Gastroesophageal sphincter (tissue), 4 donors: ENCODE data around the gene CBLL2. TPM values are rescaled to one million over a fixed set of nuclear protein-coding genes. Genes with fewer than 3 reads are reported as not detected.
"Not testable (repeated sequence)": the region's sequence is repeated elsewhere in the genome, so short reads cannot be mapped to it uniquely, and the experiment has no call there.

Source experiments
- ATAC-seq: fragments of 150-250 bp; one replicate; pipeline ENCODE4 v1.9.1; 2016; ENCODE audit warnings: mild to moderate bottlenecking, moderate library complexity
- H3K27ac ChIP-seq, 4 donors: fragments of 200-600 bp; sonication (generic) in 3 of 4; 1 replicate in 3 of 4; 2 replicates in 1 of 4; pipeline ENCODE4 v1.5.1; 2016 to 2019
- H3K27me3 ChIP-seq: fragments of 200-600 bp; sonication (generic); one replicate; pipeline ENCODE4 v1.5.1; 2019
- H3K36me3 ChIP-seq, 2 donors: fragments of 200-600 bp; sonication (generic); one replicate each; pipeline ENCODE4 v1.5.1; 2019; ENCODE audit warnings: control low read depth in 1 of 2
- H3K4me1 ChIP-seq, 3 donors: fragments of 200-600 bp; sonication (generic); 1 replicate in 2 of 3; 2 replicates in 1 of 3; pipeline ENCODE4 v1.5.1; 2016 to 2019; ENCODE audit warnings: control low read depth in 2 of 3
- H3K4me3 ChIP-seq, 2 donors: fragments of 200-600 bp; sonication (generic); one replicate each; pipeline ENCODE4 v1.5.1; 2019; ENCODE audit warnings: mild to moderate bottlenecking in 1 of 2, moderate library complexity in 1 of 2
- H3K9me3 ChIP-seq, 3 donors: fragments of 200-600 bp; sonication (generic); one replicate each; pipeline ENCODE4 v1.5.1; 2017 to 2019; ENCODE audit warnings: control low read depth in 2 of 3
- EP300 ChIP-seq: sonication (generic); formaldehyde crosslinking; IDR thresholded peaks from one replicate; pipeline ENCODE4 v1.6.1; 2017; ENCODE audit warnings: antibody characterized with exemption, mild to moderate bottlenecking
- POLR2A ChIP-seq, 2 donors: fragments of 450-650 bp; IDR thresholded peaks; one replicate each; pipeline ENCODE4 v1.6.1; 2017; ENCODE audit warnings: antibody characterized with exemption in 2 of 2, mild to moderate bottlenecking in 2 of 2, moderate library complexity in 1 of 2
- POLR2AphosphoS5 ChIP-seq: sonication (generic); formaldehyde crosslinking; IDR thresholded peaks from one replicate; pipeline ENCODE4 v1.6.1; 2017; ENCODE audit warnings: antibody characterized with exemption
- WGBS, 2 donors: methylation state at CpG; one replicate each; pipeline ENCODE4 v1.1.5; 2018; ENCODE audit warnings: low coverage in 1 of 2; 5-methylcytosine and 5-hydroxymethylcytosine counted together
- total RNA-seq, 4 donors: library from RNA; depleted of rRNA; stranded (reverse); fragments of >200 nt; gene quantifications; one replicate each; pipeline ENCODE4 v1.1.0, GENCODE V29; 2016
- TF ChIP-seq, protein P1 (sequence below), 4 experiments: fragments of 200-600 bp in 2 of 4; fragments of 450-650 bp in 2 of 4; sonication (generic) in 1 of 4; IDR thresholded peaks; one replicate each; pipeline ENCODE4 v1.5.1; 2017 to 2019; ENCODE audit warnings: antibody characterized with exemption in 4 of 4, mild to moderate bottlenecking in 2 of 4, moderate library complexity in 2 of 4

CBLL2 gene
- total RNA-seq, 4 donors from 2014 or later: 0.39 TPM; not detected in 3

DNA sequence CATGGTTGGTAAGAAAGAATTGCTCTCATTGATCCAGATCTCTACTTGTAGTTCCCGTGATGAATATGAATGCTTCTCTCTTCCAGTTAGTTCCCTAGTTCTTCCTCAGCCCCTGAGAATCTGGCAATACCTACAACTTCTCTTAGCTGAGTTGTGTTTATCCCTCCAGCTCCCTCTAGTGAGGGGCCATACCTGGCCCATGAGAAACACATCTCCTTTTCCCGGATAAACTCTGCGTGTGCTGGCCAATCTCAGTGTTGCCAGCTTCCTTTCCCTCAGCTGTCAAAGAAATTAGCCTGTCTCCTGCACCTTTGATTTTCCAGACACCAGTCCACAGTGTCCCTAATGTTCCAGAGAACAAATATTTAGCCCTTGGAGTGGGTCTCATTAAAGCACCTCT lies 5.7 kb downstream of the CBLL2 start:
- Histone ChIP-seq H3K27ac (no peak overlapping the region), H3K4me3 (no peak overlapping the region), H3K27me3 (no peaks in the 10 kb centered on the region), H3K36me3 (no peaks in the 10 kb centered on the region), H3K4me1 (no peaks in the 10 kb centered on the region), H3K9me3 (no peaks in the 10 kb centered on the region)
- 100% methylated on average over 1 of the region's 3 CpGs; no CpG with 5 or more reads in 1 of the 2 donors for WGBS, 2 donors
- no peak for TF ChIP-seq POLR2AphosphoS5
- no peak for ATAC-seq

DNA sequence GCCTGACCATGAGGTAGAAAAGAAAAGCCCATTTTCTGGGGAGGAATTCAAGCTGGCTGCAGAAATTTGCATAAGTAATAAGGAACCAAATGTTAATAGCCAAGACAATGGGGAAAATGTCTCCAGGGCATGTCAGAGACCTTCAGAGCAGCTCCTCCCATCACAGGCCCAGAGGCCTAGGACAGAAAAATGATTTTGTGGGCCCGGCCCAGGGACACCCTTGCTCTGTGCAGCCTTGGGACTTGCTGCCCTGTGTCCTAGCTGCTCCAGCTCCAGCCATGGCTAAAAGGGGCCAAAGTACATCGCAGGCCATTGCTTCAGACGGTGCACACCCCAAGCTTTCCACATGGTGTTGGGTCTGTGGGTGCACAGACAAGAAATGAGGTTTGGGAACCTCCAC lies 16.5 kb downstream of the CBLL2 start:
- not testable (repeated sequence) for H3K27me3 ChIP-seq, H3K9me3 ChIP-seq, H3K4me1 ChIP-seq, ATAC-seq, H3K27ac ChIP-seq, H3K36me3 ChIP-seq, H3K4me3 ChIP-seq
- no CpG with 5 or more reads among the region's 3 CpGs for WGBS, 2 donors

DNA sequence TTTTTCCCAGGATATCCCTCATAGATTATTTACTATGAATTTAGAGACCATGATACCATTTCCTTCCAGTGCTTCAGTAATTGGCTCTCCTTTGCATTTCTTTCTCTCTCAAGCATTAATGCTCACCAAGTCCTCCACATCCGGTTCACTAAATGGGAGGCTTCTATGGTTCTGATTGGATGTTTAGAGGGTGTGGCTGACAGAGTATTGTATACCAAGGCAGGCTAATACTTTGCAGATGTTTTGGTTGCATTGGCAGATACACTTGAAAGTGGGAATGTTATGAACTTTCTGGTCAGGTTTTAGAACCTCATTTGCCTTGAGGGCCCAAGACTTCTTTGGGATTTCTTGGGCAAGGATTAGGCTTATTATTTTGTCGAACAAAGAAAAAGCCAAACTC lies 24.2 kb downstream of the CBLL2 start:
- TF ChIP-seq POLR2A (IDR thresholded peaks at IDR 0.05) (no peak), EP300 (no peak), POLR2AphosphoS5 (no peak)
- TF ChIP-seq, protein P1, sequence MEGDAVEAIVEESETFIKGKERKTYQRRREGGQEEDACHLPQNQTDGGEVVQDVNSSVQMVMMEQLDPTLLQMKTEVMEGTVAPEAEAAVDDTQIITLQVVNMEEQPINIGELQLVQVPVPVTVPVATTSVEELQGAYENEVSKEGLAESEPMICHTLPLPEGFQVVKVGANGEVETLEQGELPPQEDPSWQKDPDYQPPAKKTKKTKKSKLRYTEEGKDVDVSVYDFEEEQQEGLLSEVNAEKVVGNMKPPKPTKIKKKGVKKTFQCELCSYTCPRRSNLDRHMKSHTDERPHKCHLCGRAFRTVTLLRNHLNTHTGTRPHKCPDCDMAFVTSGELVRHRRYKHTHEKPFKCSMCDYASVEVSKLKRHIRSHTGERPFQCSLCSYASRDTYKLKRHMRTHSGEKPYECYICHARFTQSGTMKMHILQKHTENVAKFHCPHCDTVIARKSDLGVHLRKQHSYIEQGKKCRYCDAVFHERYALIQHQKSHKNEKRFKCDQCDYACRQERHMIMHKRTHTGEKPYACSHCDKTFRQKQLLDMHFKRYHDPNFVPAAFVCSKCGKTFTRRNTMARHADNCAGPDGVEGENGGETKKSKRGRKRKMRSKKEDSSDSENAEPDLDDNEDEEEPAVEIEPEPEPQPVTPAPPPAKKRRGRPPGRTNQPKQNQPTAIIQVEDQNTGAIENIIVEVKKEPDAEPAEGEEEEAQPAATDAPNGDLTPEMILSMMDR (IDR thresholded peaks at IDR 0.05): no peak
- no peaks in the 10 kb centered on the region for H3K9me3 ChIP-seq
- H3K27ac ChIP-seq: no peak overlapping the region
- 100% methylated on average over 1 of the region's 2 CpGs; no CpG with 5 or more reads in 1 of the 2 donors for WGBS, 2 donors
- H3K36me3 ChIP-seq: no peaks in the 10 kb centered on the region
- peaks cover 0 to 5% (median 0%) of the 10 kb centered on the region in 3 donors for H3K4me1 ChIP-seq
- H3K4me3 ChIP-seq: no peak overlapping the region
- no peak for ATAC-seq
- no peaks in the 10 kb centered on the region for H3K27me3 ChIP-seq

DNA sequence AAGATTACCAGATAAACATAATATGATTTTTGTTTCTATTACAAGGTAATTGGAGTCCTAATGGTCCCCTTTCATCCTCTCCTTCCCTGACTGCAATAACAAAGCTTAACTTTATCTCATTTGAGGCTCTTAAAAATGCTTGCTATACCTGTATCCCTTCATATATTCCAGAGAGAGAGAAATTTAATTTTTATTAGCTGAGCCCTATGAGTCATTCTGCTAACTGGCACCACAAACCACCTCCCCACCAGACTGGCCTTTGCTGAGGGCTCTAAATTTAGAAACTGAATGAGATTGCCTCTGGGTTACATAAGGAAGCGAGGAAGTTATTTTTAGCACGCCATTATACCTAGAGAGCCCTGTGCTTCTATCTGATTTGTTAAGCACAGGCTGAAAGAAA lies 27.4 kb downstream of the CBLL2 start:
- no peaks in the 10 kb centered on the region for H3K27me3 ChIP-seq
- H3K36me3 ChIP-seq: no peaks in the 10 kb centered on the region
- TF ChIP-seq, protein P1 (IDR thresholded peaks at IDR 0.05): no peak
- TF ChIP-seq POLR2A (IDR thresholded peaks at IDR 0.05): no peak
- no peak for TF ChIP-seq EP300
- peak; percentile 58 for ATAC-seq
- peak overlapping the region in 1 of 4 donors; percentile 23 for H3K27ac ChIP-seq
- WGBS, 2 donors: 13% methylated on average over 2 of the region's 2 CpGs; no CpG with 5 or more reads in 1 of the 2 donors
- peaks cover 0 to 5% (median 0%) of the 10 kb centered on the region in 3 donors for H3K4me1 ChIP-seq
- H3K4me3 ChIP-seq: no peak overlapping the region
- no peaks in the 10 kb centered on the region for H3K9me3 ChIP-seq

DNA sequence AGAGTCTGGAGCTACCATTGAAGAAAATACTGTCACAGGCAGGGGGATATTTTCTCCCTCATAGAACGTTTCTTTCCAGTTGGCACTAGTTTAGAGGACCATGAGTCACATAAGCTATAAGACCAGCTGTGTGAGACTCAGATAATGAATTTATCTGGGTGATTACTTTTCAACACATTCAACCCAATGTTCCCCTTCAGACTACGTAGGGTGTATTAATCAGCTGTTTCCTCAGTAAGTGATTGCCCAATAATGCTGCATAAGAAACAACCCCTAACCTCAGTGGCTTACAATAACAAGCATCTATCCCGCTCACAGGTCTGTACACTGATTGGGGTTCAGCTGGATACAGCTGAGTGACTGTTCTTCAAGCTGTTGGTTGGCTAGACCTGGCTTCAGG lies 38.1 kb downstream of the CBLL2 start:
- no peak for TF ChIP-seq EP300
- TF ChIP-seq, protein P1 (IDR thresholded peaks at IDR 0.05): no peak
- TF ChIP-seq POLR2A (IDR thresholded peaks at IDR 0.05): no peak
- TF ChIP-seq POLR2AphosphoS5: no peak
- WGBS, 2 donors: 17 to 78% methylated on average over 1 to 2 of the region's 3 CpGs
- H3K4me3 ChIP-seq: no peak overlapping the region
- no peaks in the 10 kb centered on the region for H3K36me3 ChIP-seq
- H3K9me3 ChIP-seq: no peaks in the 10 kb centered on the region
- no peaks in the 10 kb centered on the region for H3K4me1 ChIP-seq
- no peak overlapping the region for H3K27ac ChIP-seq
- ATAC-seq: no peak
- H3K27me3 ChIP-seq: no peaks in the 10 kb centered on the region

DNA sequence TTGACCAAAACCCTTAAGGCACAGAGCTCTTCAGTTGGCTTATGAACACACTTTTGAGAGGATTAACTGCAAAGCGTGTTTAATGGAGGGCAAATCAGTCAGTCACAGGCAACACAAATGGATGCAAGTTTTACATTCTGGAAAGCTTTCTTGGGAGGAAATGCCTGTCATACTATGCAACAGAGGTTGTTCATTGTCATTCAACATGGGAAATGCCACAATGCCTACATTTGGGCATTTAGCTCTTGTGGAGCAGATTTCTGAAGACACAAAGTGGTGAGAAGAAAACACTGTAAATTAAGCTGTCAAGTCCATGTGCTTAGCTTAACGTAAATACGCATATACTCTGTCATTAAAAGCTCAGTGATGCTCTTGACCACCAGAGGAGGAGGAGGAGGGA lies 41.1 kb downstream of the CBLL2 start:
- H3K36me3 ChIP-seq: no peaks in the 10 kb centered on the region
- no peaks in the 10 kb centered on the region for H3K27me3 ChIP-seq
- no peaks in the 10 kb centered on the region for H3K9me3 ChIP-seq
- WGBS, 2 donors: 60 to 72% methylated on average over 1 to 3 of the region's 3 CpGs
- no peak overlapping the region for H3K4me3 ChIP-seq
- H3K4me1 ChIP-seq: no peaks in the 10 kb centered on the region
- no peak for TF ChIP-seq POLR2A (IDR thresholded peaks at IDR 0.05)
- TF ChIP-seq EP300: no peak
- no peak for TF ChIP-seq POLR2AphosphoS5
- TF ChIP-seq, protein P1 (IDR thresholded peaks at IDR 0.05): no peak
- no peak for ATAC-seq
- no peak overlapping the region for H3K27ac ChIP-seq
